Measurements from ENCODE around the gene HOXD3.

HOXD3 gene

DNA sequence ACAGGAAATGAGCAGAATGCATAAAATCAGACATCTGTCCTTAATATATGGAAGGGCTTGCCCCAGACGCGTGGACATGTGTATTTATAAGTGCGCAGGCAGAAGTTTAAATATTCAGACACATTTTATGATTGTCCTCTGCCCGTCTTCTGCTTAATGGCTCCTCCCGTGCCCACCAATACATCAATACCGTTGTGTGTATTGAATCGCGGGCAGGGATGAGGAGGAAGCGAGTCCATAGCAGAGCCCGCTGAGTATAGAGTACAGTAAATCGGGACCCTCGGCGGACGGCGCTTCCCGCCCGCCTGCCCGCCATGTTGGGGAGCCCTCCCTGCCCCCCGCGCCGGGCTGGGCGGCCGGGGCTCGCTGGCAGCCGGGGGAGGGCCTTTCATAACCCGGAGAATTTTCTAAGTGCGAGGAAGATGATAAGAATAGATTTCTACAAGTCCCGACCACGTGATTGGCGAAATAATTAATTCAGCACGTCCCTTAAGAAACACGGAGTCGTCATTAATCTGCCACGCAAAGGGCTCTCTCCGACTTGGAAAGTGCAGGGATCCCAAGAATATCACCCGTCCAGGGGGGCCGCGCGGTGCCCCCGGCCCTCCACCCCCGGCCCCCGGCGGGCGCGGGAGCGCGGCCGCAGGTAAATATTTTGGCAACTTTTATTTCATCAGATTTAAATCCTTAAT lies at the start of gene HOXD3:
Gene HOXD3 (plus strand): TSS at position 501 of the 692 bp plus-strand sequence. CDS start 11,808 bp downstream, outside the sequence.
- in situ Hi-C loops (cut with HindIII; ENCODE audit: low sequenced_read_pairs) = no loop called here

DNA sequence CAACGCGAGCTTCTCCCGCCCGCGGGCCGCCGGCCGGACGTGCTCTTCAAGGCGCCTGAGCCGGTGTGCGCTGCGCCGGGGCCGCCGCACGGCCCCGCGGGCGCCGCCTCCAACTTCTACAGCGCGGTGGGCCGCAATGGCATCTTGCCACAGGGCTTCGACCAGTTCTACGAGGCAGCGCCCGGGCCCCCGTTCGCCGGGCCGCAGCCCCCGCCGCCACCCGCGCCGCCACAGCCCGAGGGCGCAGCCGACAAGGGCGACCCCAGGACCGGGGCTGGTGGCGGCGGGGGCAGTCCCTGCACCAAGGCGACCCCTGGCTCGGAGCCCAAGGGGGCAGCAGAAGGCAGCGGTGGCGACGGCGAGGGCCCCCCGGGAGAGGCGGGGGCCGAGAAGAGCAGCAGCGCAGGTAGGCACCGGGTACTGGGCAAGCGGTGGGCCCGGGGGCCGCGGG lies 49.4 kb upstream of the HOXD3 start:
- in situ Hi-C loops (cut with HindIII; ENCODE audit: low sequenced_read_pairs) = loop anchor here (25.0 kb wide), 1 partner anchor 1030 kb away; no protein-coding TSS in a partner anchor

DNA sequence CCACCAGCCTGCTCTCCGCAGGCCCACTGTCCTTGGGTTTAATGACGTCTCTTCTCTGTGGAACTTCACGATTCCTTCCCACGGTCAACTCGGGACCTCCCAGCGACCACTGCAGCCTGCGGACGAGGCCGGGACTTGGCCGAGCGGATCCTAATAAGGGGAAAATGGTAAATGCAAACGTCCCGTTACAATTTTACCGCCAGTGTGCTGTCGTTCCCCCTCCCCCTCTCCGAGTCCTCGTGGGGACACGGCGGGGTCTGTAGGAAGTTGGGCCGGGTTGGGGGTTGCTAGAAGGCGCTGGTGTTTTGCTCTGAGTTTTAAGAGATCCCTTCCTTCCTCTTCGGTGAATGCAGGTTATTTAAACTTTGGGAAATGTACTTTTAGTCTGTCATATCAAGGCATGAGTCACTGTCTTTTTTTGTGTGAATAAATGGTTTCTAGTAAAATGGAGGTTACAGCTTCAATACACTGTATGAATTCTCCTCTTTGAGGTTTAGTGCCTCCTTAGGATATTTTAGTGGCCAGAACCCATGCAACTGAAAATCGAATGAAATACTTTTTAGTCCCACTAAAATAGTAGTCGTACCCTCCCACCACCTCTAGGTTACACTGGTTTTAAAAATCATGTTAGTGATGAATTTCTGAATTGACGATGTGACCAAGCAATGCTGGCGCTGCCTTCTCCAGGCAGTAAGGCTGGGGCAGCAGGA lies 47.8 kb upstream of the HOXD3 start:
- in situ Hi-C loops (cut with HindIII; ENCODE audit: low sequenced_read_pairs) = loop anchor here (25.0 kb wide), 1 partner anchor 1028 kb away; no protein-coding TSS in a partner anchor

DNA sequence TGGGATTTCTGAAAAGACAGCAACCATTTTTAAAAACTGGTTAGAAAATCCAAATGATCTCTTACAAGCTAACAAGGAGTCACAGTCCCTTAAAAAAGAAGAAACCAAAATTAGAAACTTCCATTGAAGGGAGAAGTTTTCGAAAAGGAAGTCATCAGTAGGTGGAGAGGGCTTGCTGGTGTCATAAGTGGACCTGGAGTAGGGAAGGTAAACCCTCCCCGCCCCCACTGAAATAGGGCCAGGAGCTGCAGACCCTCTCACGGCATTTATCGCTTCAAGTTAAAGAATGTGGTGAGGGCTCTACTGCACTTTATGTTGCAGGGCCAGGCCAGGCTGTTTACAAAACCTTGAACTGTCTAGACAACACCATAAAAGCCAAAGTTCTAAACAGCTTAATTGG lies 47.2 kb upstream of the HOXD3 start:
- in situ Hi-C loops (cut with HindIII; ENCODE audit: low sequenced_read_pairs) = loop anchor here (25.0 kb wide), 1 partner anchor 1027 kb away; no protein-coding TSS in a partner anchor

DNA sequence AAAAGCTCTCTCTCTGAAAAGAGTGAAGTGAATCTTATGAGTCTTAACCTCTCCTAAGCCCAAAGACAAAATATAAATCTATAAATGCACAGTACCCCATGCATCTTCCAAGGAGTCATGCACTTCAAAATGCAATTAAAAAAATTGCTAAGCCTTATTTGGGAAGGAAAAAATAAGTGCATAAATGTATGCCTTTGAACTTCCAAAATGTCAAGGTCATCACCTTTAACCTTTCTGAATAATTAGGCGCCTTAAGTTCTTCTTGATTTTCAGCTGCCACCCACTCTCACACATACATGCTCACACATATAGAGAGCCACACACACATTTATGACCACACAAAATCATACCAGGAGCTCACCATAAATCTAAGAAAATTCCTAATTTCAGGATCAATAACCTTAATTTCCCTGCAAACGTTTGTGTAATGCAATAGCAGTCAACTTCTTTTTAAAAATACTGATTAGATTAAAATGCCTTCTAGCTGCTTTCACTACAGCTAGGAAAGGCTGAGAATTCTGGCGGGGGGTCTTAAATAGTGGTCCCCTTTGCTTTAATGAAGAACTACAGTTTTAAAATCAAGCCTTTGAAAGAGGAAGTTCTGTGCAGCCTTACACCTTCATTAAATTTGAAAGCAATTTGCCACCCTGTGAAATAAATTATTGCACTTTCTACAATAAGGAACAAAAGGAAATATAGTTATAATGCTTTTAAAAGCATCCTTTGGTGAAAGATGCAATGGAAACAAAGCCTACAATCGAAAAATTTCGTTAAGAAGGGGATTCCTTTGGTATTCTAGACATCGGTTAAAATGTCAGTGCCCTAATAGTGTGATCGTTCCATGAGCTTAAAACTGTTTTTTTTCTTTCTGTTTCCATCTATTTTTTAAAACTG lies 46.4 kb upstream of the HOXD3 start:
- in situ Hi-C loops (cut with HindIII; ENCODE audit: low sequenced_read_pairs) = loop anchor here (25.0 kb wide), 1 partner anchor 1027 kb away; no protein-coding TSS in a partner anchor

DNA sequence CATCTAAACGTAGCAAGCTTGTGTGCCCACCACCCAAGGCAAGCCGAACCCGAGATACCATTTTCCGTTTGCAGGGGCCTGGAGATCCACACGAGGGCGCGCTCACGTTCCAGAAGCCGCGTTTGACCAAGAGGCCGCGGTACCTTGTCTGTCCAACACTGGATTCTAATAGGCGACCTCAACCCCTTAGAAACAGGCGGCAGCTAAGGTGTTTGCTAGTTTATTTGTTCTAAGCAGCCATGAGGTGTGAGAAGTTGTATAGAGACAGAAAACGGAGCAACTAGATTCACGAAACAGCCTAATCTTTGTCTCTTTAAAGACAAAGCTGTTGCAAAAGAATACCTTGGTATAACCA lies 45.8 kb upstream of the HOXD3 start:
- in situ Hi-C loops (cut with HindIII; ENCODE audit: low sequenced_read_pairs) = loop anchor here (25.0 kb wide), 1 partner anchor 1026 kb away; no protein-coding TSS in a partner anchor

DNA sequence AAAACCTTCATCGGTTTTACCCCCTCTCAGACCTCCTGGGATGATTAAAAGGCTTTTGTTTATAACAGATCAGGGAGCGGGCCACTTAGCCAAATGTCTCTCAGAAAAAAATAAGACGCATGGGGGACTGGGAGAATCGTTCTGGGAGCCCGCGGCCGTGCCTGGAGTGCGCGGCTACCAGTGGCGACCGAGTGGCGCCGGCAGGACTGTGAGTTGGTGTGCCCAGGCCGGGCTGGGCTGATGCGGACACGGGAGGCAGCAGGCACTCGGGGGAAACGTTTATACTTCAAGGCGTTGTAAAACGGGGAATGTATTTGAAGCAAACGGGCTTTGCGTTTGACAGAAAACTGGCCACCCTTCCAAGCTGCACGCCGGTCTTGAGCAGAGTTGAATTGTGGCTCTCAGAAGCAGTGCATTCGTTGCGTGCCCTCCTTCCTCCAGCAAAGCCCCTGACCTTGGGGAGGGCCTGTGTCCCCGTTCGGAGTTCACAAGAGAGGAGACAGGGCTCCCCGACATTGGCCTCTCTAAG lies 45.2 kb upstream of the HOXD3 start:
- in situ Hi-C loops (cut with HindIII; ENCODE audit: low sequenced_read_pairs) = loop anchor here (25.0 kb wide), 1 partner anchor 1025 kb away; no protein-coding TSS in a partner anchor

DNA sequence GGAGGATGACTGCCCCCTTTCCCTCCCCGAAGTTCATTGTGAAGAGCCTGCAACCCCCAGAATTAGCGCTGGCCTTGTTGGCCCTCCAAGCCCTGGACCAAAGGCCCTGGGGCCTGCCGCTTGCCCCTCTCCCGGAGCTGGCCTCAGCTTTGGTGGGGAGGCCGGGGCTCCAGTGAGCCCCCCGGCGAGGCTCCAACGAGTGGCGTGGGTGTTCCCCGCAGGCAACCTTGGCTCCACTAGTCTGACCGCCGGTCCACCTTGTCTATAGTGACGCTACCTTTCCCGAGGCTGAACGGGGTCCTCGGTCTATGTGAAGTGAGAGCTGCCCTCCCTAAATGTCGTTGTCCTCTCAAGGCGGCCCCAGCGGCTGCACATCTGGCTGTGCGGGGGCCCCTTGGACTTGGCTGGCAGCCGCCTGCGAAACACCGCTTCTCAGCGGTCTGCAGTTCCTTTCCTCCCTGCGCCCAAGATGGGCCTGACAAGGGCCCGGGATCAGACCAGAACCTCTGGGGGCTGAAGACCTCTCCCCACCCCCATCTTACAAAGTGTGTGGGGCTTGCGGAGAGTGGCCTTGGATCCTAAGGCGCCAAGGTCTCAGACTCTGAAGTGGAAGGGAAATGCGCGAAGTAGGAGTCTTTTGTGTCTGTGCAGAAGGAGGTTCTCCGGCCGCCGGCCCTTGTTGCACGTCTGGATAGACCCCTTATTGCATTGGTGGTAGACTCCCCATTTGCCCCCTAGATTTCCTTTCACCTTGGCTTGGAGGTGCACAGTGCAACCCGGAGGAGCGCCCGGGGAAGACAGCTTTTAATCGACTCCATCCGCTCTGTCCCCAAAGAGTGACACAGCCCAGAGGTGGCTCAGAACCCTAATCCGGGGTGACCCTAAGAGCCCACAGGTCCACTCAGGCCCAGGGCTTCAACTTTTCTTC lies 44.5 kb upstream of the HOXD3 start:
- in situ Hi-C loops (cut with HindIII; ENCODE audit: low sequenced_read_pairs) = loop anchor here (25.0 kb wide), 1 partner anchor 1025 kb away; no protein-coding TSS in a partner anchor

DNA sequence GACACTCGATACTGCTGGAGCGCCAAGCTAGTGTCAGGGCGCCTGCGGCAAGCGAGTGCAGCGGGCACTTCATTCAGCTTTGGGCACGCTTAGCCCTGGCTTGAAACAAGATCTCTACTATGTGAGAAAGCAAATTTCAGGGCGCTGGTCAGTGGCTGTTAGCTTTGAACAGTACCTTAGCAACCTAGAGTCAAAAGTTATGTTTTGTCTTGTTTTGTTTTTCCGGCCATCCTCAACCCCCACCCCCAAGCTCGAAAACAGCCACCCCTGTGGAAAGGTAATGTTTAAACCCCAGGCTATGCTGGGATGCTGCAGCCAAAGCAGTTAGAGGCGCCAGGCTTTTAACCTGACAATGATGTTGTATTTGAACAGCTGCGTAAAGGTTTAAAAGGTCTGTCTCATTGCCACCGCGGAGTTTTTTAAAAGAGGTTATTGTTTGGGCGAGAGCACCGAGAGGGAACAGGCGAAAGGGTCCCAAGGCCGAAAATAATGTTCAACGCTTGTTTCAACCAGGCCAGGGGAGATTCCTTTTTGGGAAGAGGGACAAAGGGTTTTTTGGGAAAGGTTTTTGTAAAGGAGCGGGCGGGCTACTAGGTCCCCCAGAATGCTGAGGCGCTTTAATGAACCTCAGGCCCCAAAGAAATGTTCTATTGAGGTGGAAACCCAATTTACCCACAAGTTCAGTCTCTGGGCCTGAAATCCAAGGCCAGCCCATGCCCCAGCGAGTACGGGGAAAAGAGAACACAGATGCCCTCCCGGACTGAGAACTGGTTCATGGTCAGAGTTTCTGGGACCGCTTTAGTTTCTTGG lies 42.8 kb upstream of the HOXD3 start:
- in situ Hi-C loops (cut with HindIII; ENCODE audit: low sequenced_read_pairs) = loop anchor here (25.0 kb wide), 1 partner anchor 1023 kb away; no protein-coding TSS in a partner anchor

DNA sequence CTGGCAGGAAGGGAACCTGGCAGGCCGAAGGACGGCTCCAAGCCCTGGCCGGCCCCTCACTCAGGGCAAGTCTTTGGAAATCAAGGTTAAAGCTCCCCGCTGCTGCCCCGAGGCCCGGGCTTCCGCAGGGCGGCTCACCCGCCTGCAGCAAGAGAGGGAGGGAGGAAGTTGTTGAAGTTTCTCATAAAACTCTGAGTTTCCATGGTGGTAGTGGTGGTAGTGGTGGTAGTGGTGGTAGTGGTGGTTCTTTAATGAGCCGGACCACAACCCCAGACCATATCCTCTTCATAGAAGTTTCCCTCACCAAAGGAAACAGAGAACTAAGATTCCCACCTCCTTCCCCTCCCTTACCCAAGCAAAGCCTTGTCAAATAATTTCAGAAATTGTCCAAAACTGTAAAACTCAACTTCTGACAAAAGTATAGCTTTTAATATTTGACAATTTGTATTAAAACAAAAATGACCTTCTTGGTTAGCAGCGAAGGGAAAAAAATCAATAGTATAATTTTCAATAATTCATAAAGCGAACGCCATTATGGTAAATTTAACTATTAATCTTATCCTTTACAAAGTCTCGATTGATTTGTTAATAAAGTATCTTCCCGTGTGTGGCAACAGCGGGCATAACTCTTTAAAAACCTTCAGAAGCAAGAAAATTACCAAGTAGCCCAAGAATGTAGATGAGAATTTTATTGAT lies 42.0 kb upstream of the HOXD3 start:
- in situ Hi-C loops (cut with HindIII; ENCODE audit: low sequenced_read_pairs) = loop anchor here (25.0 kb wide), 1 partner anchor 1022 kb away; no protein-coding TSS in a partner anchor

DNA sequence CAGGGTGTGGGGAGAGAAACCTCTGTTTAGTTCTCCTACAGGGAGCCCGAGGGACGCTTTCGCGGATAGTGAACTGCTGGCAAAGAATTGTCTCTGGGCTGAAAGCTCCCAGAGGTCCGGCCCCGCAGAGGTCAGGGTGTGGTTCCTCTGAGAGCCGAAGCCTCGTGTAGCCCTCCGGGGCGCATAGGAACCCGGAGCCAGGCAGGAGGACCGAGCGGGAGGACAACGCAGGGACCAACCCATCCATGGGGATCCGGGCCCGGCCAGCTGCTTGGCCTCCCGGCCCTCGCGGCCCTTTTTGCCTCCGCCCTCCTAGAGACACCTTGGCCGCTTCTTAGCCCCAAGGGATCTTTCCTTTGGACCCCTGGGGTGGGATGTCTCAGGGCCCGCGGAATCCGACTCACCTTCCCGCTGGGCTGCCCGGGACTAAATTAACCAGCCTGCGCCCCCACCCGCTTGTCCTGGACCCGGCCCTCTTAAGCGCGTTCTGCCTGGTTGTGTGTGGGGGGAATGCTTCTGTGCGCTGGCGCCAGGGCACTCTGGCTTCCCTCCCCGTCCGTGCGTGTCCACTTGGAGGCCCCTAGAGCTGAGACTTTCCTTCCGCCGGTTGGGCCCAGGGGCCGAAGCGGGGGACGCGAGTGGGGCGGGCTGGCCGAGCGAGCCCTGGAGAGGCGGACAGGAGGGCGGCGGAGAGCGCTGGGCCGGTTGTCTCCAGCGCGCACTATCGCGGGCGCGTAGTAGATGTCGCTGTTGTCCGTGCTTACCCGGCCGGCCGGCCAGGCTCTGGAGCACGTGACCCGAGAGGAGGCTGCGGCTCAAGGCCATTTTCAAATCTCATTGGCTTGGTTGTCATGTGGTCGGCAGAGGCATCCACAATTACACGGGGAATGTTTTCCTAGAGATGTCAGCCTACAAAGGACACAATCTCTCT lies 41.0 kb upstream of the HOXD3 start, which contains the start of gene HOXD10:
Gene HOXD10 (plus strand): TSS at position 896 of the 931 bp plus-strand sequence. CDS start 56 bp downstream, outside the sequence.
- in situ Hi-C loops (cut with HindIII; ENCODE audit: low sequenced_read_pairs) = loop anchor here (25.0 kb wide), 1 partner anchor 1021 kb away; no protein-coding TSS in a partner anchor

DNA sequence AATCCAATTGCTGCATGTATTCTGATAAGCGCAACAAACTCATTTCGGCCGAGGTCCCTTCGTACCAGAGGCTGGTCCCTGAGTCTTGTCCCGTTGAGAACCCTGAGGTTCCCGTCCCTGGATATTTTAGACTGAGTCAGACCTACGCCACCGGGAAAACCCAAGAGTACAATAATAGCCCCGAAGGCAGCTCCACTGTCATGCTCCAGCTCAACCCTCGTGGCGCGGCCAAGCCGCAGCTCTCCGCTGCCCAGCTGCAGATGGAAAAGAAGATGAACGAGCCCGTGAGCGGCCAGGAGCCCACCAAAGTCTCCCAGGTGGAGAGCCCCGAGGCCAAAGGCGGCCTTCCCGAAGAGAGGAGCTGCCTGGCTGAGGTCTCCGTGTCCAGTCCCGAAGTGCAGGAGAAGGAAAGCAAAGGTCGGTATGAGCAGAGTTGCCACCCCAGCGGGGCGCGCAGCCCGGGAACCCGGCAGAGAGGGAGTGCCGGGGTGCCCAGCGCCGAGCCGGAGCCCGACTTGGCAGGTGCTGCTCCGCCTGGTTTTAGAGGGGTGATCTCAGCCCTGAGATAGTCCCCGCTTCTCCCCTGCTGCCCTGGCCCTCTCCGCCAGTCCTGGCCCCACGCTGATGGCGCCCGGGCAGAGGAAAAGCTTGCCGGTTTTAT lies 39.8 kb upstream of the HOXD3 start:
- in situ Hi-C loops (cut with HindIII; ENCODE audit: low sequenced_read_pairs) = loop anchor here (25.0 kb wide), 1 partner anchor 1020 kb away; no protein-coding TSS in a partner anchor

DNA sequence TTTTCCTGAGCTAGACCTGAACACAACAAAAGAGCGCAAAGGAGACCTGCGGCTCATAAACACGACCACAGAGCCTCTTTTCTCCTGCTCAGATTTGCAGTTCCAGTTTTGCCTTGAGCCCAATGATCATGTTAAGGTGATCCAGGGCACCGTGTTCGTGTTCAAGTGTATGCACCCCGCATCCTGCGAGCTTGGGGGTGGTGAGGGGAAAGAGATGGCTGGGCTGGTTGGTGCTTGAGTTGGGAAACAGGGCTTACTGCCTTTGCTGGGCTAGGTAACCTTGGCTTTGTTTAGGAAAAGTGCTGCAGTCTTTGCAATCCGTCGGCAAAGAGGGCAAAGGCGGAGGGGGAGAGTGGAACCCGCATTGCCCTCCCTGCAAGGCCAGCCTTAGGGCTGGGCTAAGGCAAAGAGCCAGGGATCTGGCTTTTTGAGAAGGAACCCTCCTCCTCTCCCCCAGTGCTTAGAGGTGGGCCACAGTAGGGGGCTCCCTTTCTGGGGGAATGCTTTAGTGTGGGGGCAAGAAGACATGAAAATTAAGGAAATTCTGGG lies 39.2 kb upstream of the HOXD3 start:
- in situ Hi-C loops (cut with HindIII; ENCODE audit: low sequenced_read_pairs) = loop anchor here (25.0 kb wide), 1 partner anchor 1019 kb away; no protein-coding TSS in a partner anchor

DNA sequence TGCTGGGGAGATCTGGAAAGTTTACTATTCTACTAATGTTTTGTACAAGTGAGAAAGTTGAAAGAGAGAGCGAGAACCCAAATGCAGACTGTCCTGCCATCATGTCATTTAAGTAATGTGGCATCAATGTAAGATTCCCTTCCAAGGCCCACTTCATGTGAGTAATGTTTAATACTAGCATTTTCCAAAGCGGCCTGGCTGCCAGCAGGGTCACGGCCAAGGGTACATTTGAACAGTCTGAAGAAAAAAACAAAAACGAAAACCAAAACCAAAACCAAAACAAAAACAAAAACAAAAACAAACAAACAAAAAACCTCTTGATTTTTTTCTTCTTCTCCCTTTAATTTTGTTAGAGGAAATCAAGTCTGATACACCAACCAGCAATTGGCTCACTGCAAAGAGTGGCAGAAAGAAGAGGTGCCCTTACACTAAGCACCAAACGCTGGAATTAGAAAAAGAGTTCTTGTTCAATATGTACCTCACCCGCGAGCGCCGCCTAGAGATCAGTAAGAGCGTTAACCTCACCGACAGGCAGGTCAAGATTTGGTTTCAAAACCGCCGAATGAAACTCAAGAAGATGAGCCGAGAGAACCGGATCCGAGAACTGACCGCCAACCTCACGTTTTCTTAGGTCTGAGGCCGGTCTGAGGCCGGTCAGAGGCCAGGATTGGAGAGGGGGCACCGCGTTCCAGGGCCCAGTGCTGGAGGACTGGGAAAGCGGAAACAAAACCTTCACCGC lies 38.3 kb upstream of the HOXD3 start:
- in situ Hi-C loops (cut with HindIII; ENCODE audit: low sequenced_read_pairs) = loop anchor here (25.0 kb wide), 1 partner anchor 1019 kb away; no protein-coding TSS in a partner anchor

Data from endothelial cell of hepatic sinusoid (primary cell).